ENCODE measurements around the gene MYADM.

Gene MYADM

DNA sequence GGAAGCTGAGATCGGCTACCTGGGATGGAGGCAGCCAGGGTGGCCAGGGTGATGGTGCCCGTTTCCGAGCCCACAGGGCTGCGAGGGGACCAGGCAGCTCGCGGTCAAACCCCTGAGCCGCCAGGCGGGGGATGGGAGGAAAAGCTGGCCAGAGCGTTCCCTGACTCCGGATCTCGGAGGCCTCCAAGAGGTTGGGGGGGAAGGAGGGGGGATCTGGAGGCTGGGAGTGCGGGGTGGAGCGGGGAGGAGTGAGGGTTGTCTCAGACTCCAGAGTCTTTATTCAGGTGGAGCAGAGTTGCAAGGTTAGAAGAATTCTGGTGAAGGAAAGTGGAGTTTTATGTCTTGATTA is 42.5 kb downstream of the MYADM start:
- Histone ChIP-seq H3K27ac (no peak overlapping the region), H3K9ac (ENCODE audit: insufficient read length) (no peak overlapping the region), H3K9me3 (ENCODE audit: low read depth, low read length) (no peaks in the 10 kb centered on the region), H3K4me3 (no peak overlapping the region), H3K36me3 (ENCODE audit: insufficient read depth, low read length) (no peaks in the 10 kb centered on the region)
- no peak for DNase-seq (ENCODE audit: low read depth, low spot score)
- TF ChIP-seq FOXP2 (optimal IDR thresholded peaks at IDR 0.05; ENCODE audit: control extremely low read depth, extremely low read length, insufficient read depth) (no peak), POLR2AphosphoS5 (IDR thresholded peaks at IDR 0.05; ENCODE audit: borderline replicate concordance, low read depth, low read length) (no peak), EZH2 (IDR thresholded peaks at IDR 0.05) (no peak)

DNA sequence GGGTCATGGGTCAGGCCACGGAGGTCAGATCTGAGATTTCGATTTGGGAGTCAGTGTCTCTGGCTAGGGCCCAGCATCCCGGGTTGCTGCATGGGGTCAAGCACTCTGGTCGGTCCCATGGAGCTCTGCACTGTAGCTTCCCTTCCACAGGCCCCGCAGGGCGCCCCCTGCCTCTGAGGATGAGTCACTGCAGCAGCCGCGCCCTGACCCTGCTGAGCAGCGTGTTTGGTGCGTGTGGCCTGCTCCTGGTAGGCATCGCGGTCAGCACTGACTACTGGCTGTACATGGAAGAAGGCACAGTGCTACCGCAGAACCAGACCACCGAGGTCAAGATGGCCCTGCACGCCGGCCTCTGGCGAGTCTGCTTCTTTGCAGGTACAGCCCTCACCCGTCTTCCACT is 45.0 kb downstream of the MYADM start:
- DNase-seq (ENCODE audit: low read depth, low spot score) = no peak
- no peak overlapping the region for H3K9ac ChIP-seq (ENCODE audit: insufficient read length)
- H3K4me3 ChIP-seq = no peak overlapping the region
- no peaks in the 10 kb centered on the region for H3K9me3 ChIP-seq (ENCODE audit: low read depth, low read length)
- no peaks in the 10 kb centered on the region for H3K36me3 ChIP-seq (ENCODE audit: insufficient read depth, low read length)
- TF ChIP-seq POLR2AphosphoS5 (IDR thresholded peaks at IDR 0.05; ENCODE audit: borderline replicate concordance, low read depth, low read length) = no peak
- TF ChIP-seq FOXP2 (optimal IDR thresholded peaks at IDR 0.05; ENCODE audit: control extremely low read depth, extremely low read length, insufficient read depth) = no peak
- no peak for TF ChIP-seq EZH2 (IDR thresholded peaks at IDR 0.05)
- no peak overlapping the region for H3K27ac ChIP-seq

DNA sequence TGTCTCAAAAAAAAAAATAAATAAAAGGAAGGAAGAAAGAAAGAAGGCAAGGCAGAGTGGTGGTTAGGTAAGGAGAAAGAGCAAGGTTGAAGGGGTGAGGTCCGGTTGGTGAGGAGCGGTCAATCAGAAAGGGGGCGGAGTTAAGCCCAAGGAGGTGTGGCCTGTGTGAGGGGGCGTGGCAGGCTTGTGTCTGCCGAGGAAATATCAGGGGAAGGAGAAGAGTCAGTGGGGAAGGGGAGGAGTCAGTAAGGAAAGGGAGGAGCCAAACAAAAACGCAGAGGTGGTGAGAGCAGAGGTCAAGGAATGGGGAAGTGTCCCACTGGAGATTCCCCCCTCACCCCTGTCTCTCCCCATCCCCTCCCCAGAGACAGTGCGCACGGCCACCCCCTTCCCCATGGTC is 47.3 kb downstream of the MYADM start:
- Histone ChIP-seq H3K4me3 (no peak overlapping the region), H3K27ac (no peak overlapping the region), H3K9me3 (ENCODE audit: low read depth, low read length) (no peaks in the 10 kb centered on the region), H3K9ac (ENCODE audit: insufficient read length) (no peak overlapping the region), H3K36me3 (ENCODE audit: insufficient read depth, low read length) (no peaks in the 10 kb centered on the region)
- no peak for TF ChIP-seq FOXP2 (optimal IDR thresholded peaks at IDR 0.05; ENCODE audit: control extremely low read depth, extremely low read length, insufficient read depth)
- TF ChIP-seq EZH2 (IDR thresholded peaks at IDR 0.05) = no peak
- TF ChIP-seq POLR2AphosphoS5 (IDR thresholded peaks at IDR 0.05; ENCODE audit: borderline replicate concordance, low read depth, low read length) = no peak
- no peak for DNase-seq (ENCODE audit: low read depth, low spot score)

DNA sequence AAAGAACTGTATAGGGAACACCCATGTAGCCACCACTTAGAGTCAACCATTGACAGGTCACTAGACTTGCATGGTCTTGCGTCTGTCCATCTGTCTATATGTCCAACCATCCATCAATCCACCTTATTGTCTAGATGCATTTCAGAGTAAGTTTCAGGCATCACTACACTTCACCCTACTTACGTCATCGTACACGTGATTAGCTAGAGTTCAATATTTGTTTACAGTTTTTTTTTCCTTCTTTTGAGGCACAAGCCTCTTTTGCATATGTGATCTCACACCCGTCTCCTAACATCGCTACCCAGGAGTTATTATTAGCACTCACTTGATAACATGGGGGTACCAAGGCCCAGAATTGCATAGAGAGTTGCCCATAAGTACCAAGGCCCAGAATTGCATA is 48.3 kb downstream of the MYADM start:
- Histone ChIP-seq H3K27ac (no peak overlapping the region), H3K9ac (ENCODE audit: insufficient read length) (no peak overlapping the region), H3K4me3 (no peak overlapping the region), H3K36me3 (ENCODE audit: insufficient read depth, low read length) (no peaks in the 10 kb centered on the region), H3K9me3 (ENCODE audit: low read depth, low read length) (no peaks in the 10 kb centered on the region)
- DNase-seq (ENCODE audit: low read depth, low spot score) = no peak
- no peak for TF ChIP-seq POLR2AphosphoS5 (IDR thresholded peaks at IDR 0.05; ENCODE audit: borderline replicate concordance, low read depth, low read length)
- no peak for TF ChIP-seq EZH2 (IDR thresholded peaks at IDR 0.05)
- no peak for TF ChIP-seq FOXP2 (optimal IDR thresholded peaks at IDR 0.05; ENCODE audit: control extremely low read depth, extremely low read length, insufficient read depth)

- DNase-seq (ENCODE audit: low read depth, low spot score) = no peak
- no peaks in the 10 kb centered on the region for H3K9me3 ChIP-seq (ENCODE audit: low read depth, low read length)
- H3K36me3 ChIP-seq (ENCODE audit: insufficient read depth, low read length) = no peaks in the 10 kb centered on the region
- no peak overlapping the region for H3K9ac ChIP-seq (ENCODE audit: insufficient read length)
- TF ChIP-seq FOXP2 (optimal IDR thresholded peaks at IDR 0.05; ENCODE audit: control extremely low read depth, extremely low read length, insufficient read depth) (no peak), EZH2 (IDR thresholded peaks at IDR 0.05) (no peak), POLR2AphosphoS5 (IDR thresholded peaks at IDR 0.05; ENCODE audit: borderline replicate concordance, low read depth, low read length) (no peak)
- H3K4me3 ChIP-seq = no peak overlapping the region
- no peak overlapping the region for H3K27ac ChIP-seq
Measured at GRCh38 chr19:53917356-53917755, 49.7 kb downstream of the MYADM start.

Measured in SK-N-MC (cell line).